Keratinocyte (primary cell): ENCODE measurements around the gene SAC3D1. TPM values are rescaled to one million over a fixed set of nuclear protein-coding genes. Genes with fewer than 3 reads are reported as not detected.
A peak's percentile ranks its signal among the peaks of the same experiment; 100 is the strongest.

Experiments
- DNase-seq: peaks from one replicate; pipeline ENCODE4 v3.0.0-alpha.2; 2011; ENCODE audit warnings: low read depth, missing footprints, low spot score
- FAIRE-seq: peaks from 2 replicates; lab custom pipeline; 2011; peaks lifted over from hg19 to GRCh38; lab: Jason Lieb, UNC
- H2AFZ ChIP-seq: 2 replicates; pipeline ENCODE4 v1.6.0; 2012; ENCODE audit warnings: low read length, control low read depth, inconsistent platforms; ENCODE audit not compliant: control insufficient read depth
- H3K27ac ChIP-seq: 2 replicates; pipeline ENCODE4 v1.5.1; 2011; ENCODE audit warnings: low read length; ENCODE audit not compliant: control insufficient read depth, insufficient read depth
- H3K27me3 ChIP-seq: 3 replicates; pipeline ENCODE4 v1.6.0; 2011; ENCODE audit warnings: low read length; ENCODE audit not compliant: control insufficient read depth, insufficient read depth; ENCODE audit errors: extremely low read depth
- H3K36me3 ChIP-seq, 2 experiments: 2 replicates in 1 of 2; 3 replicates in 1 of 2; pipeline ENCODE4 v1.5.1; 2011; ENCODE audit warnings: low read length in 2 of 2, mild to moderate bottlenecking in 1 of 2; ENCODE audit not compliant: control insufficient read depth in 2 of 2, insufficient read depth in 2 of 2; ENCODE audit errors: extremely low read depth in 1 of 2
- H3K4me1 ChIP-seq: 3 replicates; pipeline ENCODE4 v1.5.1; 2011; ENCODE audit warnings: low read length; ENCODE audit not compliant: control insufficient read depth, insufficient read depth; ENCODE audit errors: extremely low read depth
- H3K4me2 ChIP-seq: 3 replicates; pipeline ENCODE4 v1.6.0; 2011; ENCODE audit warnings: low read depth, low read length; ENCODE audit not compliant: control insufficient read depth, insufficient read depth; ENCODE audit errors: extremely low read depth
- H3K4me3 ChIP-seq, 3 experiments: fragments of 200-600 bp in 1 of 3; sonication (generic) in 1 of 3; 2 replicates in 2 of 3; 3 replicates in 1 of 3; pipeline ENCODE4 v1.5.1; 2011 to 2016; ENCODE audit warnings: low read length in 3 of 3, mild to moderate bottlenecking in 3 of 3, control low read depth in 2 of 3, inconsistent platforms in 1 of 3, low read depth in 1 of 3, mixed read lengths in 1 of 3, mixed run types in 1 of 3, moderate library complexity in 1 of 3; ENCODE audit not compliant: control insufficient read depth in 2 of 3, insufficient read depth in 2 of 3; ENCODE audit errors: extremely low read depth in 1 of 3
- H3K79me2 ChIP-seq: 2 replicates; pipeline ENCODE4 v1.6.0; 2012; ENCODE audit warnings: low read length; ENCODE audit not compliant: control insufficient read depth, insufficient read depth
- H3K9ac ChIP-seq: 3 replicates; pipeline ENCODE4 v1.6.0; 2011; ENCODE audit warnings: low read length; ENCODE audit not compliant: control insufficient read depth, insufficient read depth; ENCODE audit errors: extremely low read depth
- H3K9me1 ChIP-seq: 3 replicates; pipeline ENCODE4 v1.6.0; 2011; ENCODE audit warnings: low read length; ENCODE audit not compliant: control insufficient read depth, insufficient read depth; ENCODE audit errors: extremely low read depth
- H3K9me3 ChIP-seq: 2 replicates; pipeline ENCODE4 v1.5.1; 2012; ENCODE audit warnings: low read depth, low read length; ENCODE audit not compliant: control insufficient read depth
- H4K20me1 ChIP-seq: 3 replicates; pipeline ENCODE4 v1.6.0; 2011; ENCODE audit warnings: low read length; ENCODE audit not compliant: control insufficient read depth, insufficient read depth; ENCODE audit errors: extremely low read depth
- CTCF ChIP-seq, 3 experiments: IDR thresholded peaks in 1 of 3; conservative IDR thresholded peaks in 1 of 3; optimal IDR thresholded peaks in 1 of 3; 2 replicates in 2 of 3; 3 replicates in 1 of 3; pipeline versions ENCODE3 to v1.5.1; 2011; ENCODE audit warnings: low read length in 3 of 3, mild to moderate bottlenecking in 3 of 3, moderate library complexity in 2 of 3, control low read depth in 1 of 3, inconsistent platforms in 1 of 3; ENCODE audit not compliant: insufficient read depth in 2 of 3; ENCODE audit errors: extremely low read depth in 1 of 3
- EZH2 ChIP-seq: IDR thresholded peaks from one replicate; pipeline ENCODE4 v1.6.1; 2012; ENCODE audit warnings: inconsistent platforms, mild to moderate bottlenecking, low read length, moderate library complexity
- dilution Hi-C: fragments of 300-500 bp; cut with MboI; formaldehyde crosslinking; loops from one replicate; pipeline ENCODE4 v1.7.0; 2020; ENCODE audit warnings: low sequenced_read_pairs; ENCODE audit not compliant: extremely low pct_ligation_motif_present
- polyA plus RNA-seq, 5 experiments: library from polyadenylated mRNA; depleted of rRNA in 3 of 5; stranded (reverse) in 3 of 5; stranded (forward) in 1 of 5; unstranded in 1 of 5; fragments of >200 nt; gene quantifications; 1 replicate in 1 of 5; 2 replicates in 3 of 5; 3 replicates in 1 of 5; pipeline versions ENCODE4 v1.2.1 to v1.2.3, GENCODE V29; 2011 to 2012; ENCODE audit warnings: missing spikeins in 2 of 5, low read depth in 1 of 5, low replicate concordance in 1 of 5

Gene SAC3D1
- polyA plus RNA-seq, 1 donor (not counting 4 experiments of a cell fraction or from before 2014, with no cell fraction given), result 4.9 TPM

DNA sequence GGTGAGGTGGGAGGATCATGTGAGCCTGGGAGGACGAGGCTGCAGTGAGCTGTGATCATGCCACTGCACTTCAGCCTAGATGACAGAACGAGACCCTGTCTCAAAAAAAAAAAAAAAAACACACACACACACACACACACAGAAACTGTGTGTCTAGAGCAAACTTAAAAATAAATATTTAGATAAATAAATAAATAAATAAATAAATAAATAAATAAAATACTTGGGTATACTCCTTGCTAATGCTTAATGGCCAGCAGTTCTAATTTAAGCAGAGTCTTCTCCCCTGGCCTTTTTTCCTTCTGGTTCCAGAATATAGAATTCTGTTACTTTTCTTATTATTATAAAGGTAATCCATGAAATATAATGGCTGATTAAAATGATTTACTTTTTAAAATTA lies 32.1 kb upstream of the SAC3D1 start:
- no peak overlapping the region for H3K9ac ChIP-seq
- H3K9me1 ChIP-seq, result no peaks in the 10 kb centered on the region
- no peak overlapping the region for H2AFZ ChIP-seq
- H3K4me1 ChIP-seq, result peaks cover 25% of the 10 kb centered on the region
- no peak overlapping the region for H3K27ac ChIP-seq
- no peaks in the 10 kb centered on the region for H4K20me1 ChIP-seq
- no peaks in the 10 kb centered on the region for H3K79me2 ChIP-seq
- FAIRE-seq, result no peak
- no peak for DNase-seq
- H3K9me3 ChIP-seq, result no peaks in the 10 kb centered on the region
- H3K4me3 ChIP-seq, result no peak overlapping the region
- TF ChIP-seq EZH2 (no peak), CTCF (optimal IDR thresholded peaks at IDR 0.05 in 1 of 3, IDR thresholded peaks at IDR 0.05 in 1 of 3, conservative IDR thresholded peaks at IDR 0.05 in 1 of 3; ENCODE audit: extremely low read depth in 1 of 3, insufficient read depth in 2 of 3, low read length in 3 of 3) (no peak)
- dilution Hi-C loops, result no loop called here
- H3K36me3 ChIP-seq, result no peaks in the 10 kb centered on the region
- no peaks in the 10 kb centered on the region for H3K27me3 ChIP-seq
- H3K4me2 ChIP-seq, result no peak overlapping the region

GRCh38 chr11:65013130-65013887 lies 27.7 kb upstream of the SAC3D1 start:
- Histone ChIP-seq H2AFZ (peak overlapping the region; percentile 89), H3K4me2 (peak overlapping the region; percentile 85), H3K36me3 (peaks cover 4 to 10% of the 10 kb centered on the region in 2 experiments), H3K4me1 (peaks cover 8% of the 10 kb centered on the region), H3K79me2 (peaks cover 8% of the 10 kb centered on the region), H3K27ac (peak overlapping the region; percentile 86), H3K4me3 (peak overlapping the region; percentile 70 to 77 (median 75)), H3K9ac (peak overlapping the region; percentile 87), H4K20me1 (no peaks in the 10 kb centered on the region), H3K27me3 (no peaks in the 10 kb centered on the region), H3K9me3 (no peaks in the 10 kb centered on the region), H3K9me1 (no peaks in the 10 kb centered on the region)
- no peak for FAIRE-seq
- DNase-seq, result peak; percentile 40
- peak; percentile 65 to 88 (median 84) for TF ChIP-seq CTCF (optimal IDR thresholded peaks at IDR 0.05 in 1 of 3, IDR thresholded peaks at IDR 0.05 in 1 of 3, conservative IDR thresholded peaks at IDR 0.05 in 1 of 3; ENCODE audit: extremely low read depth in 1 of 3, insufficient read depth in 2 of 3, low read length in 3 of 3)
- no peak for TF ChIP-seq EZH2
- dilution Hi-C loops, result no loop called here
